ENCODE measurements around the gene VSIG8. TPM values are rescaled to one million over a fixed set of nuclear protein-coding genes. Genes with fewer than 3 reads are reported as not detected.

VSIG8 gene
- total and polyA plus RNA-seq, 4 donors = 0.08 TPM; not detected in 3

- no peak for TF ChIP-seq REST (IDR thresholded peaks at IDR 0.05)
- no peak for TF ChIP-seq MAX (IDR thresholded peaks at IDR 0.05)
- TF ChIP-seq FOXA1 (IDR thresholded peaks at IDR 0.05) = no peak
- no peak for TF ChIP-seq CTCF (IDR thresholded peaks at IDR 0.05; ENCODE audit: low read depth, low read length, missing input control)
- no peak for TF ChIP-seq SP1 (IDR thresholded peaks at IDR 0.05)
- TF ChIP-seq HNF4A (conservative IDR thresholded peaks at IDR 0.05) = no peak
- no peak for TF ChIP-seq NR2F2 (IDR thresholded peaks at IDR 0.05)
- TF ChIP-seq FOXA2 (IDR thresholded peaks at IDR 0.05) = no peak
- no peak for TF ChIP-seq RAD21 (IDR thresholded peaks at IDR 0.05)
- no peak for TF ChIP-seq GABPA (IDR thresholded peaks at IDR 0.05 in 1 of 2, conservative IDR thresholded peaks at IDR 0.05 in 1 of 2)
- TF ChIP-seq TAF1 (conservative IDR thresholded peaks at IDR 0.05) = no peak
- no peak for TF ChIP-seq HNF4G (IDR thresholded peaks at IDR 0.05)
- TF ChIP-seq ZBTB33 (IDR thresholded peaks at IDR 0.05) = no peak
- no peak for TF ChIP-seq RXRA (IDR thresholded peaks at IDR 0.05)
- no peak for TF ChIP-seq EGR1 (IDR thresholded peaks at IDR 0.05; ENCODE audit: low read depth in 2 of 2)
- Histone ChIP-seq H3K36me3 (ENCODE audit: control insufficient read depth in 4 of 4, insufficient read depth in 3 of 4, low read depth in 1 of 4, low read length in 3 of 4) (no peaks in the 10 kb centered on the region), H3K4me3 (ENCODE audit: low read depth in 1 of 3, low read length in 3 of 3) (no peak overlapping the region), H3K27ac (ENCODE audit: low read depth in 1 of 2, low read length in 2 of 2) (no peak overlapping the region), H3K27me3 (ENCODE audit: control insufficient read depth in 4 of 4, insufficient read depth in 4 of 4, low read length in 3 of 4) (no peaks in the 10 kb centered on the region), H3K9ac (ENCODE audit: low read depth in 1 of 2, low read length in 2 of 2) (no peak overlapping the region), H3K4me1 (ENCODE audit: control insufficient read depth in 4 of 4, insufficient read depth in 4 of 4, low read length in 3 of 4) (no peaks in the 10 kb centered on the region), H3K9me3 (ENCODE audit: control insufficient read depth in 4 of 4, low read length in 3 of 4) (no peaks in the 10 kb centered on the region)
- no peak for DNase-seq (ENCODE audit: low spot score)
- WGBS = 67% methylated on average over 4 of the region's 4 CpGs
These were observed 20.7 kb upstream of the VSIG8 start for GRCh38 chr1:159883134-159883533.

- no peak overlapping the region for H3K9ac ChIP-seq (ENCODE audit: low read depth in 1 of 2, low read length in 2 of 2)
- no peak for TF ChIP-seq CTCF (IDR thresholded peaks at IDR 0.05; ENCODE audit: low read depth, low read length, missing input control)
- TF ChIP-seq FOXA2 (IDR thresholded peaks at IDR 0.05) = no peak
- no peak for TF ChIP-seq MAX (IDR thresholded peaks at IDR 0.05)
- no peak for TF ChIP-seq REST (IDR thresholded peaks at IDR 0.05)
- TF ChIP-seq FOXA1 (IDR thresholded peaks at IDR 0.05) = no peak
- no peak for TF ChIP-seq HNF4A (conservative IDR thresholded peaks at IDR 0.05)
- 85% methylated on average over 2 of the region's 2 CpGs for WGBS
- H3K9me3 ChIP-seq (ENCODE audit: control insufficient read depth in 4 of 4, low read length in 3 of 4) = no peaks in the 10 kb centered on the region
- no peaks in the 10 kb centered on the region for H3K27me3 ChIP-seq (ENCODE audit: control insufficient read depth in 4 of 4, insufficient read depth in 4 of 4, low read length in 3 of 4)
- no peak for DNase-seq (ENCODE audit: low spot score)
- H3K4me1 ChIP-seq (ENCODE audit: control insufficient read depth in 4 of 4, insufficient read depth in 4 of 4, low read length in 3 of 4) = no peaks in the 10 kb centered on the region
- H3K4me3 ChIP-seq (ENCODE audit: low read depth in 1 of 3, low read length in 3 of 3) = no peak overlapping the region
- no peak overlapping the region for H3K27ac ChIP-seq (ENCODE audit: low read depth in 1 of 2, low read length in 2 of 2)
- no peaks in the 10 kb centered on the region for H3K36me3 ChIP-seq (ENCODE audit: control insufficient read depth in 4 of 4, insufficient read depth in 3 of 4, low read depth in 1 of 4, low read length in 3 of 4)
These were observed 20.0 kb upstream of the VSIG8 start for GRCh38 chr1:159882527-159882862.

Data from liver (tissue), 9 donors.